ENCODE results near the gene PRDX6. TPM values are rescaled to one million over a fixed set of nuclear protein-coding genes. Genes with fewer than 3 reads are reported as not detected.
"Not testable (repeated sequence)": the region's sequence is repeated elsewhere in the genome, so short reads cannot be mapped to it uniquely, and the experiment has no call there.

PRDX6 gene
- total RNA-seq, 1 experiment from 2014 or later: 376 TPM

GRCh38 chr1:173459885-173460284 is 17.2 kb upstream of the PRDX6 start:
- TF ChIP-seq CTCF (conservative IDR thresholded peaks at IDR 0.05) (no peak), EZH2 (IDR thresholded peaks at IDR 0.05; ENCODE audit: low read depth) (no peak)
- no peaks in the 10 kb centered on the region for H4K20me1 ChIP-seq (ENCODE audit: insufficient read depth)
- H3K27me3 ChIP-seq (ENCODE audit: insufficient read depth, low read depth): no peaks in the 10 kb centered on the region
- no peak overlapping the region for H3K27ac ChIP-seq
- no peaks in the 10 kb centered on the region for H3K9me3 ChIP-seq (ENCODE audit: insufficient read depth, low read depth)
- intact Hi-C loops (cut with micrococcal nuclease; ENCODE audit: unreplicated experiment): no loop called here
- no TSS peak for BruUV-seq (replicated peaks)
- ChIA-PET POLR2A (ENCODE audit: unreplicated experiment) (no interaction called here), CTCF (no interaction called here)
- no peak overlapping the region for H2AFZ ChIP-seq
- no peak for DNase-seq
- H3K4me2 ChIP-seq: no peak overlapping the region
- H3F3A ChIP-seq (ENCODE audit: insufficient read depth, low read depth): no peaks in the 10 kb centered on the region
- H3K36me3 ChIP-seq (ENCODE audit: low read depth): no peaks in the 10 kb centered on the region; the same call in none of the 2 replicates
- no peaks in the 10 kb centered on the region for H3K9me2 ChIP-seq (ENCODE audit: insufficient read depth)
- H3K79me2 ChIP-seq (ENCODE audit: low read depth): no peaks in the 10 kb centered on the region
- H3K4me1 ChIP-seq (replicated peaks; ENCODE audit: insufficient read depth): no peaks in the 10 kb centered on the region
- H3K4me3 ChIP-seq: no peak overlapping the region

- DNase-seq; intact Hi-C loops (cut with micrococcal nuclease; ENCODE audit: unreplicated experiment); H3K4me2 ChIP-seq; H3F3A ChIP-seq (ENCODE audit: insufficient read depth, low read depth); H3K9me3 ChIP-seq (ENCODE audit: insufficient read depth, low read depth); H4K20me1 ChIP-seq (ENCODE audit: insufficient read depth); H3K36me3 ChIP-seq (ENCODE audit: low read depth); H3K9me2 ChIP-seq (ENCODE audit: insufficient read depth); H3K79me2 ChIP-seq (ENCODE audit: low read depth); H3K27me3 ChIP-seq (ENCODE audit: insufficient read depth, low read depth); CTCF ChIA-PET; H3K4me1 ChIP-seq (replicated peaks; ENCODE audit: insufficient read depth); H2AFZ ChIP-seq; H3K27ac ChIP-seq; BruUV-seq (replicated peaks); H3K4me3 ChIP-seq: not testable (repeated sequence)
- POLR2A ChIA-PET (ENCODE audit: unreplicated experiment): interaction anchor here (0.7 kb wide), 1 partner anchor 17 kb away, joined by 9 read pairs; no protein-coding TSS in a partner anchor
These were observed 14.5 kb upstream of the PRDX6 start for GRCh38 chr1:173462666-173463065.

GRCh38 chr1:173464185-173464584 is 12.9 kb upstream of the PRDX6 start:
- H3K9me3 ChIP-seq (ENCODE audit: insufficient read depth, low read depth); H3F3A ChIP-seq (ENCODE audit: insufficient read depth, low read depth); intact Hi-C loops (cut with micrococcal nuclease; ENCODE audit: unreplicated experiment); BruUV-seq (replicated peaks); H3K4me2 ChIP-seq; H3K4me1 ChIP-seq (replicated peaks; ENCODE audit: insufficient read depth); H3K36me3 ChIP-seq (ENCODE audit: low read depth); DNase-seq; H3K79me2 ChIP-seq (ENCODE audit: low read depth); H3K27me3 ChIP-seq (ENCODE audit: insufficient read depth, low read depth); CTCF ChIA-PET; H3K4me3 ChIP-seq; POLR2A ChIA-PET (ENCODE audit: unreplicated experiment); H2AFZ ChIP-seq; H3K9me2 ChIP-seq (ENCODE audit: insufficient read depth); H3K27ac ChIP-seq; H4K20me1 ChIP-seq (ENCODE audit: insufficient read depth): not testable (repeated sequence)

GRCh38 chr1:173467426-173467825 is 9.7 kb upstream of the PRDX6 start:
- no TSS peak for BruUV-seq (replicated peaks)
- no peak for DNase-seq
- no peaks in the 10 kb centered on the region for H3K27me3 ChIP-seq (ENCODE audit: insufficient read depth, low read depth)
- ChIA-PET CTCF (no interaction called here), POLR2A (ENCODE audit: unreplicated experiment) (no interaction called here)
- no peak overlapping the region for H3K4me3 ChIP-seq
- no peaks in the 10 kb centered on the region for H4K20me1 ChIP-seq (ENCODE audit: insufficient read depth)
- TF ChIP-seq EZH2 (IDR thresholded peaks at IDR 0.05; ENCODE audit: low read depth): no peak
- no peak for TF ChIP-seq CTCF (conservative IDR thresholded peaks at IDR 0.05)
- intact Hi-C loops (cut with micrococcal nuclease; ENCODE audit: unreplicated experiment): no loop called here
- H3K9me3 ChIP-seq (ENCODE audit: insufficient read depth, low read depth): peaks cover 11% of the 10 kb centered on the region; the same call in 1 of the 2 replicates
- H2AFZ ChIP-seq: no peak overlapping the region
- H3K9me2 ChIP-seq (ENCODE audit: insufficient read depth): no peaks in the 10 kb centered on the region
- no peak overlapping the region for H3K27ac ChIP-seq
- H3F3A ChIP-seq (ENCODE audit: insufficient read depth, low read depth): no peaks in the 10 kb centered on the region
- H3K4me1 ChIP-seq (replicated peaks; ENCODE audit: insufficient read depth): no peaks in the 10 kb centered on the region
- no peaks in the 10 kb centered on the region for H3K36me3 ChIP-seq (ENCODE audit: low read depth)
- no peak overlapping the region for H3K4me2 ChIP-seq
- no peaks in the 10 kb centered on the region for H3K79me2 ChIP-seq (ENCODE audit: low read depth)

Data from PC-9 (cell line).